DOHH2 (cell line): ENCODE results near the gene MRPS2.

Source experiments
- CTCF ChIP-seq: fragments of 200-600 bp; sonication (generic); IDR thresholded peaks from one replicate; pipeline ENCODE4 v1.5.1; 2014; ENCODE audit warnings: antibody characterized with exemption, mild to moderate bottlenecking, low read depth, low read length; ENCODE audit not compliant: poor library complexity, severe bottlenecking
- EZH2phosphoT487 ChIP-seq: fragments of 200-600 bp; sonication (generic); IDR thresholded peaks from 2 replicates; pipeline ENCODE4 v1.6.1; 2017; ENCODE audit warnings: borderline replicate concordance, mild to moderate bottlenecking, antibody characterized with exemption, low read length, moderate library complexity, mixed read lengths

GRCh38 chr9:135552021-135552697 lies 51.7 kb downstream of the MRPS2 start:
- TF ChIP-seq CTCF (no peak), EZH2phosphoT487 (no peak)
